Keratinocyte (primary cell): ENCODE results near the gene SAMD4A. TPM values are rescaled to one million over a fixed set of nuclear protein-coding genes. Genes with fewer than 3 reads are reported as not detected.

Experiments
- DNase-seq: peaks from one replicate; pipeline ENCODE4 v3.0.0-alpha.2; 2011; ENCODE audit warnings: low read depth, missing footprints, low spot score
- FAIRE-seq: peaks from 2 replicates; lab custom pipeline; 2011; peaks lifted over from hg19 to GRCh38; lab: Jason Lieb, UNC
- H2AFZ ChIP-seq: 2 replicates; pipeline ENCODE4 v1.6.0; 2012; ENCODE audit warnings: low read length, control low read depth, inconsistent platforms; ENCODE audit not compliant: control insufficient read depth
- H3K27ac ChIP-seq: 2 replicates; pipeline ENCODE4 v1.5.1; 2011; ENCODE audit warnings: low read length; ENCODE audit not compliant: control insufficient read depth, insufficient read depth
- H3K27me3 ChIP-seq: 3 replicates; pipeline ENCODE4 v1.6.0; 2011; ENCODE audit warnings: low read length; ENCODE audit not compliant: control insufficient read depth, insufficient read depth; ENCODE audit errors: extremely low read depth
- H3K36me3 ChIP-seq, 2 experiments: 2 replicates in 1 of 2; 3 replicates in 1 of 2; pipeline ENCODE4 v1.5.1; 2011; ENCODE audit warnings: low read length in 2 of 2, mild to moderate bottlenecking in 1 of 2; ENCODE audit not compliant: control insufficient read depth in 2 of 2, insufficient read depth in 2 of 2; ENCODE audit errors: extremely low read depth in 1 of 2
- H3K4me1 ChIP-seq: 3 replicates; pipeline ENCODE4 v1.5.1; 2011; ENCODE audit warnings: low read length; ENCODE audit not compliant: control insufficient read depth, insufficient read depth; ENCODE audit errors: extremely low read depth
- H3K4me2 ChIP-seq: 3 replicates; pipeline ENCODE4 v1.6.0; 2011; ENCODE audit warnings: low read depth, low read length; ENCODE audit not compliant: control insufficient read depth, insufficient read depth; ENCODE audit errors: extremely low read depth
- H3K4me3 ChIP-seq, 3 experiments: fragments of 200-600 bp in 1 of 3; sonication (generic) in 1 of 3; 2 replicates in 2 of 3; 3 replicates in 1 of 3; pipeline ENCODE4 v1.5.1; 2011 to 2016; ENCODE audit warnings: low read length in 3 of 3, mild to moderate bottlenecking in 3 of 3, control low read depth in 2 of 3, inconsistent platforms in 1 of 3, low read depth in 1 of 3, mixed read lengths in 1 of 3, mixed run types in 1 of 3, moderate library complexity in 1 of 3; ENCODE audit not compliant: control insufficient read depth in 2 of 3, insufficient read depth in 2 of 3; ENCODE audit errors: extremely low read depth in 1 of 3
- H3K79me2 ChIP-seq: 2 replicates; pipeline ENCODE4 v1.6.0; 2012; ENCODE audit warnings: low read length; ENCODE audit not compliant: control insufficient read depth, insufficient read depth
- H3K9ac ChIP-seq: 3 replicates; pipeline ENCODE4 v1.6.0; 2011; ENCODE audit warnings: low read length; ENCODE audit not compliant: control insufficient read depth, insufficient read depth; ENCODE audit errors: extremely low read depth
- H3K9me1 ChIP-seq: 3 replicates; pipeline ENCODE4 v1.6.0; 2011; ENCODE audit warnings: low read length; ENCODE audit not compliant: control insufficient read depth, insufficient read depth; ENCODE audit errors: extremely low read depth
- H3K9me3 ChIP-seq: 2 replicates; pipeline ENCODE4 v1.5.1; 2012; ENCODE audit warnings: low read depth, low read length; ENCODE audit not compliant: control insufficient read depth
- H4K20me1 ChIP-seq: 3 replicates; pipeline ENCODE4 v1.6.0; 2011; ENCODE audit warnings: low read length; ENCODE audit not compliant: control insufficient read depth, insufficient read depth; ENCODE audit errors: extremely low read depth
- EZH2 ChIP-seq: IDR thresholded peaks from one replicate; pipeline ENCODE4 v1.6.1; 2012; ENCODE audit warnings: inconsistent platforms, mild to moderate bottlenecking, low read length, moderate library complexity
- dilution Hi-C: fragments of 300-500 bp; cut with MboI; formaldehyde crosslinking; loops from one replicate; pipeline ENCODE4 v1.7.0; 2020; ENCODE audit warnings: low sequenced_read_pairs; ENCODE audit not compliant: extremely low pct_ligation_motif_present
- polyA plus RNA-seq, 5 experiments: library from polyadenylated mRNA; depleted of rRNA in 3 of 5; stranded (reverse) in 3 of 5; stranded (forward) in 1 of 5; unstranded in 1 of 5; fragments of >200 nt; gene quantifications; 1 replicate in 1 of 5; 2 replicates in 3 of 5; 3 replicates in 1 of 5; pipeline versions ENCODE4 v1.2.1 to v1.2.3, GENCODE V29; 2011 to 2012; ENCODE audit warnings: missing spikeins in 2 of 5, low read depth in 1 of 5, low replicate concordance in 1 of 5
- TF ChIP-seq, protein P1 (sequence below), 3 experiments: IDR thresholded peaks in 1 of 3; conservative IDR thresholded peaks in 1 of 3; optimal IDR thresholded peaks in 1 of 3; 2 replicates in 2 of 3; 3 replicates in 1 of 3; pipeline versions ENCODE3 to v1.5.1; 2011; ENCODE audit warnings: low read length in 3 of 3, mild to moderate bottlenecking in 3 of 3, moderate library complexity in 2 of 3, control low read depth in 1 of 3, inconsistent platforms in 1 of 3; ENCODE audit not compliant: insufficient read depth in 2 of 3; ENCODE audit errors: extremely low read depth in 1 of 3

The SAMD4A gene
- polyA plus RNA-seq, 1 donor (not counting 4 experiments of a cell fraction or from before 2014, with no cell fraction given), result 16.2 TPM

DNA sequence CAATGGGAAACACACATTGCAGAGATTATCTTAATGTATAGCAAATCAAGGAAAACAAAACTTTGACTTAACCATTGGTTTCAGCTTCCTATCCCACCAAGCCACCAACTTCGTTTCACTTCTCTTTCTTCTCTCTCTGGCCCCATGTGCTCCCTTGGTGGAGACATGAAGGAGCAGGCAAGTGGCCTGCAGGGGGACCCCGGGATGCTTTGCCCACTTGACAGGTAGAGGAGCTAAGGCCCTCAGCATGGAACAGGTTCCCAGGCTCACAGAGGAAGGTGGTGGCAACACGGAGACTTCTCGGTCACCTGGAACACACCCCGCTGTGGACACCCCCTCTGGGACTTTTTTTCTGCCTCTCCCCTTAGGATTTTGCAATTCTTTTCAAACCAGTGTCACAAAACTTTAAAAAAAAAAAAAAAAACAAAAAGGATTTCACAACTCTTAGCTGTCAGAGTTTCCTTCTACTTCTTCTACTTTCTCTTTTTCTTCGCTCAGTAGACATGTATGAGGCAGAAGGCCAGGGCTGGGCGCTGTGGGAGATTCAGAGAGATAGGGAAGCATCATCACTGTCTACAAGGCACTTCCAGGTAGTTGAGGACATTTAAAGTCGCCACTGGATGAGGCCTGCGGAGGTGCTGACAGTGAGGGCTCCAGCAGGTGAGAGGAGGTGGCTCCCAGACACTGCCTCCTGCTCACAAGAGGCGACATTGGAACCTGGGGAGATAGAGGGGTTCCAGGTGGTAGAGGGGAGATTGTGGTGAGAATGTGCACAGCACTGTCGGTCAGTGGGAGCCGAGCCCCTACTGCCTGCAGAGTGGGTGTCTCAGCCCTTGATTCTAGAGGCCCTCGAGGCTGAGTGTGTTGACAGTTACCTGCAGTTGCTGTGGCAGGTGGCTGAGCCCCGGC lies 216.1 kb downstream of the SAMD4A start:
- H3K4me1 ChIP-seq, result no peaks in the 10 kb centered on the region
- H2AFZ ChIP-seq, result no peak overlapping the region
- peaks cover 48 to 56% of the 10 kb centered on the region in 2 experiments for H3K36me3 ChIP-seq
- H3K9me3 ChIP-seq, result no peaks in the 10 kb centered on the region
- H3K4me2 ChIP-seq, result no peak overlapping the region
- no peaks in the 10 kb centered on the region for H3K9me1 ChIP-seq
- dilution Hi-C loops, result no loop called here
- no peaks in the 10 kb centered on the region for H3K79me2 ChIP-seq
- TF ChIP-seq, protein P1, sequence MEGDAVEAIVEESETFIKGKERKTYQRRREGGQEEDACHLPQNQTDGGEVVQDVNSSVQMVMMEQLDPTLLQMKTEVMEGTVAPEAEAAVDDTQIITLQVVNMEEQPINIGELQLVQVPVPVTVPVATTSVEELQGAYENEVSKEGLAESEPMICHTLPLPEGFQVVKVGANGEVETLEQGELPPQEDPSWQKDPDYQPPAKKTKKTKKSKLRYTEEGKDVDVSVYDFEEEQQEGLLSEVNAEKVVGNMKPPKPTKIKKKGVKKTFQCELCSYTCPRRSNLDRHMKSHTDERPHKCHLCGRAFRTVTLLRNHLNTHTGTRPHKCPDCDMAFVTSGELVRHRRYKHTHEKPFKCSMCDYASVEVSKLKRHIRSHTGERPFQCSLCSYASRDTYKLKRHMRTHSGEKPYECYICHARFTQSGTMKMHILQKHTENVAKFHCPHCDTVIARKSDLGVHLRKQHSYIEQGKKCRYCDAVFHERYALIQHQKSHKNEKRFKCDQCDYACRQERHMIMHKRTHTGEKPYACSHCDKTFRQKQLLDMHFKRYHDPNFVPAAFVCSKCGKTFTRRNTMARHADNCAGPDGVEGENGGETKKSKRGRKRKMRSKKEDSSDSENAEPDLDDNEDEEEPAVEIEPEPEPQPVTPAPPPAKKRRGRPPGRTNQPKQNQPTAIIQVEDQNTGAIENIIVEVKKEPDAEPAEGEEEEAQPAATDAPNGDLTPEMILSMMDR (optimal IDR thresholded peaks at IDR 0.05 in 1 of 3, IDR thresholded peaks at IDR 0.05 in 1 of 3, conservative IDR thresholded peaks at IDR 0.05 in 1 of 3; ENCODE audit: extremely low read depth in 1 of 3, insufficient read depth in 2 of 3, low read length in 3 of 3), result peak in 1 of 3 experiments; percentile 9
- no peak for TF ChIP-seq EZH2
- no peaks in the 10 kb centered on the region for H3K27me3 ChIP-seq
- no peak overlapping the region for H3K9ac ChIP-seq
- DNase-seq (no peak), FAIRE-seq (no peak)
- H4K20me1 ChIP-seq, result no peaks in the 10 kb centered on the region
- no peak overlapping the region for H3K4me3 ChIP-seq
- H3K27ac ChIP-seq, result no peak overlapping the region

DNA sequence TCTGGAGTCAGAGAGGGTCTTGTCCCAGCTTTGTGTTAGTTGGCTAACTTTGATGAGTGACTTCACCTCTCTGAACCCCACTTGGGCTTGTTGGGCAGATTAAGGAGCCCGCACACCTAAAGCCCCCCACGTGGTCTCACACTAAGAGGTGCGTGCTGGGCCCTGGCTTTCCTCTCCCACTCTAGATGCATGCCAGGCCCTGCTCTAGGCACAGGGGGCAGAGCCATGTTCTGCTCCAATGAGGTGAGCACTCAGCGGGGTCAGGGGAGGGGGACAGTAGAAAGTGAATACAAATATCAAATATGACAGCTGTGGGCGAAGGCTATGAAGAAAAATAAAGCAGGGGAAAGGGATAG lies 216.7 kb downstream of the SAMD4A start:
- H3K79me2 ChIP-seq, result no peaks in the 10 kb centered on the region
- H4K20me1 ChIP-seq, result no peaks in the 10 kb centered on the region
- H3K27ac ChIP-seq, result no peak overlapping the region
- H3K9me3 ChIP-seq, result no peaks in the 10 kb centered on the region
- H3K9me1 ChIP-seq, result no peaks in the 10 kb centered on the region
- H3K9ac ChIP-seq, result no peak overlapping the region
- H3K4me2 ChIP-seq, result no peak overlapping the region
- no peaks in the 10 kb centered on the region for H3K27me3 ChIP-seq
- FAIRE-seq, result no peak
- no peak overlapping the region for H2AFZ ChIP-seq
- H3K4me1 ChIP-seq, result no peaks in the 10 kb centered on the region
- TF ChIP-seq, protein P1 (optimal IDR thresholded peaks at IDR 0.05 in 1 of 3, IDR thresholded peaks at IDR 0.05 in 1 of 3, conservative IDR thresholded peaks at IDR 0.05 in 1 of 3; ENCODE audit: extremely low read depth in 1 of 3, insufficient read depth in 2 of 3, low read length in 3 of 3), result no peak
- no peak for TF ChIP-seq EZH2
- DNase-seq, result no peak
- no peak overlapping the region for H3K4me3 ChIP-seq
- dilution Hi-C loops, result no loop called here
- peaks cover 43 to 56% of the 10 kb centered on the region in 2 experiments for H3K36me3 ChIP-seq
